GM18505 (cell line): ENCODE measurements around the gene MKRN2.
"Not testable (repeated sequence)": the region's sequence is repeated elsewhere in the genome, so short reads cannot be mapped to it uniquely, and the experiment has no call there.

Experiments used
- ATAC-seq: cut with Tn5 transposase; IDR thresholded peaks from one replicate; pipeline ENCODE4 v1.9.1; 2021; ENCODE audit not compliant: unreplicated experiment
- POLR2A ChIP-seq: IDR thresholded peaks from 4 replicates; pipeline ENCODE4 v1.6.1; 2011; ENCODE audit warnings: borderline replicate concordance; ENCODE audit not compliant: insufficient read depth, insufficient read length; ENCODE audit errors: extremely low read depth

Gene MKRN2

GRCh38 chr3:12615266-12615665 is 58.4 kb downstream of the MKRN2 start:
- no peak for ATAC-seq
- TF ChIP-seq POLR2A = no peak

- TF ChIP-seq POLR2A = no peak
- no peak for ATAC-seq
These were observed 61.5 kb downstream of the MKRN2 start for GRCh38 chr3:12618426-12618825.

- no peak for ATAC-seq
- no peak for TF ChIP-seq POLR2A
These were observed 63.4 kb downstream of the MKRN2 start for GRCh38 chr3:12620305-12620704.

GRCh38 chr3:12620729-12621128 is 63.8 kb downstream of the MKRN2 start:
- no peak for TF ChIP-seq POLR2A
- ATAC-seq = no peak

- no peak for TF ChIP-seq POLR2A
- ATAC-seq = no peak
These were observed 65.4 kb downstream of the MKRN2 start for GRCh38 chr3:12622335-12622734.

GRCh38 chr3:12624056-12624455 is 67.2 kb downstream of the MKRN2 start:
- no peak for ATAC-seq
- TF ChIP-seq POLR2A = no peak

- ATAC-seq = not testable (repeated sequence)
These were observed 68.1 kb downstream of the MKRN2 start for GRCh38 chr3:12624964-12625363.

DNA sequence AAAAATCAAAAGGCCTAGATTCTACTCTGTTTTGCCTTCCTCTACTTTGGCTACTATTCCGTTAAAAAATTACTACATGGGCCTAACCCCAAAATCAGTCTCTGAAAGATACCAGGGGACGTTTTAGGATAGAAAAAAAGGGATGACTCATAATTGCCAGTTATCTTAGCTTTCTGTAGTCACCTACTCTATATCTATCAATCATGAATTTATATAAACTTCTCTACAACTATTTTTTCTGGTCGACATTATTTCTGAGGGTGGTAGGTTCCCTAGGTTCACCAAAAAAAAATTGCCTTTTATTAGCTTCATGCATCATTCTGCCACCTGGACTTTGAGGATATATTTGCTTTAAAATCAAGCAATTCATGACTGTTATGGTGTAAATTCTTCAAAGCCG is 70.5 kb downstream of the MKRN2 start:
- ATAC-seq = no peak
- TF ChIP-seq POLR2A = no peak

DNA sequence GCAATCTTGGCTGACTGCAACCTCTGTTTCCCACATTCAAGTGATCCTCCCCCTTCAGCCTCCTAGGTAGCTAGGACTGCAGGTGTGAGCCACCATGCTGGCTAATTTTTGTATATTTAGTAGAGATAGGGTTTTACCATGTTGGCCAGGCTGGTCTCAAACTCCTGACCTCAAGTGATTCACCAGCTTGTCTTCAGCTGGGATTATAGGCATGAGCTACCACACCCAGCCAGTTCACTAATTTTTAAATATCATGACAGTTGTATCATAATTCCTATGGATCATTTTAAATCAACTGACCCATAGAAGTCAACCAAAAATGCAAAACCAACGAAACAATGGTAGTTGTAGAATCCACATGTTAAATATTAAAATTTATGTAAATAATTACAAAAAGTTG is 71.9 kb downstream of the MKRN2 start:
- no peak for TF ChIP-seq POLR2A
- ATAC-seq = no peak

DNA sequence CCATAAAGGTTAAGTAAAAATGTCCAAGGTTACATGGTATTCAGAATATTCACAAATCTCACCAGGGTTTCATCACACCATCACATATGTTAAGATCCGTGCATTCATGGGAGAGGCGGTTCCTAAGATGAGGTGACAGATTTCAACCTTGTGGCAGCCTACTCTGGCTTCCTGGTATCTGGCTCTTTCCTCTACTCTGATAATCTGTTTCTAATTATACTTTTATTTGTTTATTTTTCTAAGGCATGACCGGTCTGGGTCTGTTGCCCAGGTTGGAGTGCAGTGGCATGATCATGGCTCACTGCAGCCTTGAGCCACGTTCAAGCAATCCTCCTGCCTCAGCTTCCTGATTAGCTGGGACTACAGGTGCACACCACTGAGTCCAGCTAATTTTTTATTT is 72.7 kb downstream of the MKRN2 start:
- no peak for ATAC-seq

GRCh38 chr3:12630292-12630691 is 73.4 kb downstream of the MKRN2 start:
- no peak for ATAC-seq
- no peak for TF ChIP-seq POLR2A

More for the DNA sequence above, 72.7 kb downstream of the MKRN2 start:
- no peak for TF ChIP-seq POLR2A

GRCh38 chr3:12630843-12631242 is 74.0 kb downstream of the MKRN2 start:
- ATAC-seq = not testable (repeated sequence)

DNA sequence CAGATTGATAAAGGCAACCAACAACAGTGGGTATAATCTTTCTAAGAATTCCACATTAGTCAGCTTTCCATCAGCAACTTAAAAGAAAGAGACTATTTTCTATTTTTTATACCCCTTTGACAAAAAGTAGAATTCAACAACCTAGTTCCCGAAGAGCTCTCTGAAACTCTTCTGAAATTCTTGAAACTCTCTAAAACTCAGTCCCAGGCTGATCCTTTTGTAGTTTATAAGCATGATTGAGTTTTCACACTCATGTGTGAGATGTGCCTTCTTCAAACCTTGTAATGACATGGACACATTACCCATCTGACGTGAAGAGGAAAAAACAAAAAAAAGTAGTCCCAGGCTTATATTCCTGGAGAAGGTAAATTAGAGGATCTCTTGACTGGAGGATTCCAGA is 75.6 kb downstream of the MKRN2 start:
- TF ChIP-seq POLR2A = no peak
- no peak for ATAC-seq

- TF ChIP-seq POLR2A = no peak
- ATAC-seq = no peak
These were observed 76.2 kb downstream of the MKRN2 start for GRCh38 chr3:12633108-12633507.
